ENCODE results near the gene XPO4. TPM values are rescaled to one million over a fixed set of nuclear protein-coding genes. Genes with fewer than 3 reads are reported as not detected.

The XPO4 gene
- total RNA-seq, 4 donors from 2014 or later, result 13.2 to 17.9 (median 14.9) TPM

- TF ChIP-seq CTCF (IDR thresholded peaks at IDR 0.05; ENCODE audit: low read depth), result no peak
Measured at GRCh38 chr13:20787180-20787579, 115.4 kb downstream of the XPO4 start.

- no peak for TF ChIP-seq CTCF (IDR thresholded peaks at IDR 0.05; ENCODE audit: low read depth)
Measured at GRCh38 chr13:20782116-20782708, 120.3 kb downstream of the XPO4 start.

- no peak for TF ChIP-seq CTCF (IDR thresholded peaks at IDR 0.05; ENCODE audit: low read depth)
Measured at GRCh38 chr13:20780317-20780716, 122.2 kb downstream of the XPO4 start.

GRCh38 chr13:20779405-20779804, 123.1 kb downstream of the XPO4 start:
- no peak for TF ChIP-seq CTCF (IDR thresholded peaks at IDR 0.05; ENCODE audit: low read depth)

GRCh38 chr13:20778311-20778710, 124.2 kb downstream of the XPO4 start:
- no peak for TF ChIP-seq CTCF (IDR thresholded peaks at IDR 0.05; ENCODE audit: low read depth)

- TF ChIP-seq CTCF (IDR thresholded peaks at IDR 0.05; ENCODE audit: low read depth), result no peak
Measured at GRCh38 chr13:20776751-20777150, 125.8 kb downstream of the XPO4 start.

- TF ChIP-seq CTCF (IDR thresholded peaks at IDR 0.05; ENCODE audit: low read depth), result no peak
Measured at GRCh38 chr13:20775961-20776360, 126.6 kb downstream of the XPO4 start.

Data from subcutaneous adipose tissue (tissue), 4 donors.